Measurements from ENCODE around the gene SYMPK.

SYMPK gene

DNA sequence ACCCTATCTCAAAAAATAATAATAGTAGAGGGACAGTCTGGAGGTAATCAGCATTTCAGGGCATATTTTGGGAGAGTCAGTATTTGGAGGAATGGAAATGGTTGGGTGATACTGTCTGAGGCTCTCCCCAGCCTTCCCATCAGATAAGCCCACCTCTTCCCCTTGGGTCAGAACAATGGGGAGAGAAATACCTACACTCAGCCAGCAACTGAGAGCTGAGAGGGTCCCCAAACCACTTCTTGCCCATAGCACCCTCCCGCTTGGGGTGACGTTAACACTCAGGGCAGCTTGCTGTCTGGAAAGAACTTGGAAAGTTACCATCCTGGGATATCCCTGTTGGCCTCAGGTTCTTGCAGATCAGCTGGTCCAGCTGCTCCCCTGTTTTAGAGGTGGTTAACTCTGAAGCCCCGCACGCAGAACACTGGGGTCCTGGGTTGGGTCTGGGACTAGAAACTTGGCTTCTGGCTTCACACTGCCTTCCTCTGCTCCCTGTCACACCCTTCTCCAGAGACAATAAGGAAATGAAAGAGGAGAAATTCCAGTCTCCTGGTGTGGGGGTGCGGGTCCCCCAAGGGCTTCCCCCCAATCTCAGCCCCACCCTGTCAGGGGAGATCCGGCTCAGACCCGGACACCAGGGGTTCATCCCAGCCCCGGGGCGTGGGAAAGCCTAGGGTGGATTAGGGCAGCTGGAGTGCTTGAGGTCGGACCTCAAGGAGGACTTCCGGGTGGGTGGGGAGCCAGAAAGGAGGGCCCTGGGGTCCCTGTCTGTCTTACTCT, 3.6 kb upstream of the SYMPK start:
- no peak for DNase-seq

GRCh38 chr19:45865269-45865948, 2.5 kb upstream of the SYMPK start:
- no peak for DNase-seq

GRCh38 chr19:45864629-45865082, 1.7 kb upstream of the SYMPK start:
- no peak for DNase-seq

- DNase-seq = peak; percentile 86
These were observed 1.1 kb upstream of the SYMPK start, which contains the start of gene FOXA3 for GRCh38 chr19:45863840-45864628. Gene FOXA3 (plus strand): TSS chr19:45864326. CDS start chr19:45864457, 131 bp downstream.

- no peak for DNase-seq
These were observed 440 bp upstream of the SYMPK start for GRCh38 chr19:45863335-45863839.

GRCh38 chr19:45862271-45862563, 730 bp downstream of the SYMPK start:
- no peak for DNase-seq

GRCh38 chr19:45860359-45861259, 2.3 kb downstream of the SYMPK start:
- no peak for DNase-seq

DNA sequence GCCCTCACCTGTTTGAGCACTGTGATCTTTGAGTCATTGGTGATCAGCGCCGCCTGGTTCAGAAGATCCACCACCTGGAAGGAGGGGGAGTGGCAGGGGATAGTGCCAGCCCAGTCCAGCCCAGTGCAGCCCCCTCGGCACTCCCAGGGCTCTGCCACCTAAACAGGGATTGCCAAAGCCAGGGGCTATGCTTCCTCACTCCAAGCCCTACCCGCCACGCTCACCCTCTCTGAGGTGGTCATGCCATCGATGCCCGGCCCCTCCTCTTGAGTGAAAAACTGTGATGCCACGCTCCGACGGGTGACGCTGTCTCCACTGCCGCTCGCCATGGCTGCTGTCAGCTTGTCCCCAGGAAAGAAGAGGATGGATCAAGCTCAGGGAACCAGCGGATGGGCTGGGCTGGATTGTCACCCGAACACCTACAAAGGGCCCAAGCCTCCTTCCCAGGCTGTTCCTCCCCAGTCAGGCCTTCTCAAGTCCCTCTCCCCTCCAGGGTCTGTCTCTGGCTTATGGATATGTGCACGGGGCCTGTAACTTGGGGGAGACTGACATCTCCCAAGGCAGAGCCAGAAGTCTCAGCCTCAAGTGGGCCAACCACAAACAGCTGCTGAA, 8.7 kb downstream of the SYMPK start:
- no peak for DNase-seq

DNA sequence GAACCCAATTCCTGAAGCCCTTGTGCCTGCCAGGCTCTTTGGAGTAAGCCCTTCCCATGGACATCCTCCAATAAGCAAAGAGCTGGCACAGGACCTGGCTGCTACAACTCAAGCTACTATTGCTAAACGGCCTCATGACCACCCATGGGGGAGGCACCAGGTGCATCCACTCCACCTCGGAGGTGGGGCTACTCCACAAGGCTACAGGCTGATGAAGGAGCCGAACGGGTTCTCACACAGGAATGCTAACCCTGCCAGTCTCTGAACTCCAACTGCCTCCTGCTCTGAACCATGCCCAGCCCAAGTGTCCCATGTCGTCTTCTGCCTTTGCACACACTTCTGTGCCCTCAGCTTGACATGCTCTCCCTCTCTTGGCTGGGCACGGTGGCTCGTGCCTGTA, 10.0 kb downstream of the SYMPK start:
- no peak for DNase-seq

DNA sequence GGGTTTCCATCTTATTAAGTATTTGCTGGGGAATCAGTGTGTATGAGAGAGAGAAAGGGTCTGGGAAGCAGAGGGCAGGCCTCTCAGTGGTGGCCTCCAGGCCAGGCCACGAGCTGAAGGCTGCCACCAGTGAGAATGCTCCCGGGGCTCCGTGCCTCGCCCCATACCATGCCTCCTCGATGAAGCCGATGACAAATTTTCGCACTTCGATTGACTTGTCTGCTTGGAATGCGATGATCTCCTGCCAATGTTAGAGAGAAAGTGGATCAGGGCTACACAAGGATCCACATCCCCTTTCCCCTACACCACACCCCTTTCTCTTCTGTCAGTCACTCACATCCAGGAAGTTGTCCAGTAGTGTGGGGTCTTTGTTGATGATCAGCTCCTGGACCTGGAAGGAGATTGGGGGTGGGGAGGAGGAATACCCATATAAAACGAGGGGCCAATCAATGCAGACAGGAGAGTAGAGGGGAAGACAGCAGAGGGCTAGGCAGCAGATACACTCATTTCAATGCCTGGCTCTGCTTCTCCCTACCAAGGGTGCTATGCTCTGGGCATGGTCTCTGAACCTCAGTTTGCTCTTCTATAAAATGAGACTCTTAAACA, 10.7 kb downstream of the SYMPK start:
- no peak for DNase-seq

- DNase-seq = no peak
These were observed 14.0 kb downstream of the SYMPK start for GRCh38 chr19:45848922-45849321.

DNA sequence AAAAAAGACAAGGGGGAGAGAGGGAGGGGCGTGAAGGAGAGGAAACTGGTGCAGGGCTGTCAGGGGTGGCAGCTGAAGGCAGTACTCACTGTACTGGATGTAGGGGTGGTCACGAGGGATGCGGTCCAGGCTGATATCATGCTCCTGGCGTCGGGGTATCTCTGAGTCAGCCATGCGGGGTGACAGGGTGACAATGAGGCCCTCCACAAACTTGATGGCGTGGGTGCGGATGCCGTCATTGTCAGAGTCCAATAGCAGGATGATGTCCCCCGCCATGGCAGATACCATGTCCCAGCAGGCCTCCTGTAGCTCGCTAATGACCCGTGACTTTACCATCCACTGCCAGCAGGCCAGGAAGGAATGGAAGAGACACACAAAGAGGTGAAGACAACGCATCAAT, 15.3 kb downstream of the SYMPK start:
- DNase-seq = no peak

GRCh38 chr19:45842198-45842597, 20.7 kb downstream of the SYMPK start:
- no peak for DNase-seq

- DNase-seq = no peak
These were observed 28.0 kb downstream of the SYMPK start for GRCh38 chr19:45834970-45835369.

GRCh38 chr19:45828945-45829344, 34.0 kb downstream of the SYMPK start:
- DNase-seq = no peak

DNA sequence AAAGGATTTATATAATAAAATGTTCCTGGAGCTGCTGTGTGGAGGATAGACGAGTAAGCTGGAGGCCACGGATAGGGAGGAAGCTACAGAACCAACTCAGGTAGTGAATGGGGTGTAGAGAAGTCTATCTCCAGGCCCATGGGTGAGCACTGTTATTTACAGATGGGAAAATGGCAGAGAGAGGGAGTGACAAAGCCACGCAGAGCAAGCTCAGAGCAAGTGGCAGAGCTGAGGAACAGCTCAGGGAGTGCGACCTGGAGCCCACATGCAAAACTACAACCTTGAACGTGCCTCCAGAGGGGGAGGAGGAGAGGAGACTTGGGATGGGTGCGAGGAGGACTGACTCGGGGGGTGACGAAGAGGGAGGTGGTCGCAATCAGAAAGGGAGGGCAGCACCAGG, 34.4 kb downstream of the SYMPK start:
- DNase-seq = no peak

DNA sequence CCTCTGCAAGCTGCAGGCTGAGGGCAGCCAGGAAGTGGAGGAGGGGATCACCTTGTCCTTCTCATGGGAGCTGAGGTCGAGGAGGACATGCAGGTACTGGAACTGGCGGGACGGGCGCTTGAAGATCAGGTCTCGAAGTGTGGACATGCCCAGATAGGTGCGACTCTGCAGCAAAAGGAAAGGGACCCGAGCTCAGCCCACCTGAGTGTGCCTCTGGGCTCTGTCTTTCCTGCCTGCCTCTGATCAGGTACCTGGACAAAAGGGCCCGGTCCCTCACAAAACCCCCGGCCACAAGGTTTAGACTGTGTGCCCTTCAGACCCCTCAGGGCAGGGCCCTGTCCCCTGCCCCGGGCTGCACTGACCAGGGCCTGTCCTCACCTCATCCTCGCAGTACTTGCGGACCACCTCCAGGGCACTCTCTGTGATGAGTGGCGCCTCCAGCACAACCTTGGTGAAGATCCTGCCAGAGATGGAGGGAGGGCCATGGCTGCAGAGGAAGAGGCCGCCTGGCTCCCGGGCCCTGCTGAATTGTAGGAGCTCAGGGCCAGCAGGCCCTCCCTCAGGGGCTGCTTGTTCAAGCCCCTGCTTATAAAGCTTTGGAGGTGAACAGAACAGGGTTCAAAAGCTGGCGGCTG, 35.4 kb downstream of the SYMPK start:
- DNase-seq = no peak

DNA sequence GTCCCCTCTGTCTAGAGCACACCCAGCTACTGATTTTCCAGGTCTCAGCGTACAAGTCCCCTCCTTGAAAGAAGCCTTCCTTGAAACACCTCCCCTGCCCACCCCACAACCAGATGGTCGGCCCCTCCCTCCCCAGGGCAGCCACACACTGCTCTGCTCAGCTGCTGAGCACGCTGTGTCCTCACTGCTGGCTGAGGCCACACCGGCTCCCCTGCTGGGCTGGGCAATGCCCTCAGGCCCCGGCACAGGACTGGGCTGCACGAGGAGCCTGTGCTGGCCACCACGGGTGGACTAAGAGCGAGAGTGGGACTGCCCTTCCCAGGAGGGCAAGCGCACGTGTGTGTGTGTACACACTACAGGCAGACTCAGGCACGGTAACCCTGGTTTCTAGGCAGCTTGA, 36.0 kb downstream of the SYMPK start:
- no peak for DNase-seq

DNA sequence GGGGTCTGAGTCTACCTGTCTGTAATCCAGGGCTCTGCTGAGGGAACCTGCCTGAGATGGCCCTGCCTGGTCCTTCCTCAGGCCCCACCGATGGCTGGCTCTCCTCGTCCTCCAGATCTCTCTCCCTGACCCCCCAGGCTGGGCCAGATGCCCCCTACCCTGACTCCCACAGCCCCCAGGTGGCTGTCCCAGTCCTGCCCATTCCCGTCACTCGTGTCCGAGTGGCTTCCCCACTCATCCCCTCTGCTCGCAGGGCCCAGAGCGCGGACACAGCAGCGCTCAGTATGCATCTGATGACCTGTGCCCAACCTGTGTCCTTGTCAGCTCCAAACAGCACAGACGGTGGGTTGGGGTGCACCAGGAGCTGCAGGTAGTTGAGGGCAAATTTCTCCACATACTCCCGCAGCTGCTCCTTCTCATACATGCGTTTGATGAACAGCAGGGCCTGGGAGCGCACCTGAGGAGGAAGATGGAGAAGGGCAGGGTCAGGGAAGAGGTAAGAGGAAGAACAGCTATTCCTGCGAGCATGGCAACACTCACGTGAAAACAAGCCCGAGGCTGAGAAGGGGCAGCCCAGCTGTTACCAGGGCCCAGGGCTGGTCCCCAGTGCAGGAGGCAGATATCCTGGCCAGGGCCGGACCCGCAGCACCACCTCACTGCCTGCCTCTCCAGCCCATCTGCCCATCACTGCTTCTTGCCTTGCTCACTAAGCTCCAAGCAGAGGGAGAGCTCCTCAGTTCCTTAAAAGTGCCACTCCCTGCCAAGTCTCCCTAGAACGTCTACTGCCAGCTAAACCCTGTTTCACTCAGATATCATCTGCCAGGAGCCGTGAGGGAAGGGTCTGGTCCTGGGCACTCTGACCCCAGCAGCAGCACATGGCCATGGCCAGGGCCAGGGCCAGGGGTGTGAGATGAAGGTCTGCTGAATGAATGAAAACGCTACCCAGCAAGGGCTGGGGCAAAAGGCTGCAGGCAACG, 36.7 kb downstream of the SYMPK start:
- DNase-seq = no peak

- DNase-seq = no peak
These were observed 37.7 kb downstream of the SYMPK start for GRCh38 chr19:45825263-45825605.
